Stimulated activated CD8-positive, alpha-beta memory T cell treated with anti-CD3 and anti-CD28 coated beads, Interleukin-12 subunit alpha, Interleukin-12 subunit beta, amount 100 ng/mL, for 24 hours (primary cell): ENCODE measurements around the gene PVRIG.
"Not testable (repeated sequence)": the region's sequence is repeated elsewhere in the genome, so short reads cannot be mapped to it uniquely, and the experiment has no call there.

ENCODE experiments used
- DNase-seq: peaks from one replicate; pipeline ENCODE4 v3.0.0-alpha.2; 2020; ENCODE audit errors: extremely low read depth

PVRIG gene

DNA sequence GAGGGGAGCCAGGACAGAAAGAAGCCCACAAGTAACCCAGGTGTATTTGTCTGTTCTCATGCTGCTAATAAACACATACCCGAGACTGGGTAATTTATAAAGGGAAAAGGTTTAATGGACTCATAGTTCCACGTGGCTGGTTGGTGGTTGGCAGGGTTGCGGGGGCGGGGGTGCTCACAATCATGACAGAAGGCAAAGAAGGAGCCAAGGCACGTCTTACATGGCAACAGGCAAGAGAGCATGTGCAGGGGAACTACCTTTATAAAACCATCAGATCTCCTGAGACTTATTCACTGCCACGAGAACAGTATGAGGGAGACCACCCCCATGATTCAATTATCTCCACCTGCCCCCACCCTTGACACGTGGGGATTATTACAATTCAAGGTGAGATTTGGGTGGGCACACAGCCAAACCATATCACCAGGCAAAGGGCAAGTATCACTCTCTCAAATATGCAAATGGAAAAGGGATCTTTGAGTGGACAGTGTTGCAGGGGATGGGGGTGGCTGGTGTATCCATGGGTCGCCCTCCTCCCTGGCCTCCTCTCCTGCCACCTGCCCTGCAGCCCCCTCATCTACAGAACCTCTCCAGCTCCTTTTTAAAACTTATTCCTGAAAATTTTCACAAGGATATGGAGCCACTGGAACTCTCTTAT lies 15.0 kb downstream of the PVRIG start:
- not testable (repeated sequence) for DNase-seq

DNA sequence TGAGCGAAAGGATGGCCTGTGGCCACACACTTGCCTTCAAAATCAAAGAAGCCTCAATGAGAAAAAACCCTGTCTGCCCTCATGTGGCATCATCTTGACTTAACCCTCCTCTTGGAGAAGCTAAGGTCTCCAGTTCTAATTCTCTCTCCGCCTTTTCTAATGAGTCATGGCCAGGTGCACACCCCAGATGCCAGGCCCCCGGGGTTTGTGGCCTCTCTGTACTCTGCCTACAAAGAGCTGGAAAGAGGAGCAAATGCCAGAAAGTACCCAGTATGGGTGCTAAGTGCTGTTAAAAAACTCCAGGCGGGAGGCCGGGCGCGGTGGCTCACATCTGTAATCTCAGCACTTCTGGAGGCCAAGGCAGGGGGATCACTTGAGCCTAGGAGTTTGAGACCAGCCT lies 20.2 kb downstream of the PVRIG start:
- not testable (repeated sequence) for DNase-seq

DNA sequence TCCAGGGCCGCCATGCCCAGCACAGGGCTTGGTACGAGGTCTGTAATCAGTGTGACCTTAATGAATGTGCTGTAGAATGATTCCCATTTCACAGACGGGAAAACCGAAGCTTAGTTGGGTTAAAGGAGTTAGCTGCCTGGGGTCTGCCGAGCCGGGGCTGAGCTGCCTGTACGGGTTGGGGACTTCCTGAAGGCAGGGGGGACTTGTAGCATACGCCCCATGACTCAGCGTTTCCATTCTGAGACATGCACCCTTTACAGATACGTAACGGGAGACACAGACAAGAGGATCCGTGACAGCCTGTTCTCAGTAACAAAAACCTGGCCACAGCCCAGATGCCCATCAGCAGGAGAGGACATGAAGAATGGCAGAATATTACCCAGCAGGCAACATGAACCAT lies 23.6 kb downstream of the PVRIG start:
- DNase-seq = peak; percentile 39

DNA sequence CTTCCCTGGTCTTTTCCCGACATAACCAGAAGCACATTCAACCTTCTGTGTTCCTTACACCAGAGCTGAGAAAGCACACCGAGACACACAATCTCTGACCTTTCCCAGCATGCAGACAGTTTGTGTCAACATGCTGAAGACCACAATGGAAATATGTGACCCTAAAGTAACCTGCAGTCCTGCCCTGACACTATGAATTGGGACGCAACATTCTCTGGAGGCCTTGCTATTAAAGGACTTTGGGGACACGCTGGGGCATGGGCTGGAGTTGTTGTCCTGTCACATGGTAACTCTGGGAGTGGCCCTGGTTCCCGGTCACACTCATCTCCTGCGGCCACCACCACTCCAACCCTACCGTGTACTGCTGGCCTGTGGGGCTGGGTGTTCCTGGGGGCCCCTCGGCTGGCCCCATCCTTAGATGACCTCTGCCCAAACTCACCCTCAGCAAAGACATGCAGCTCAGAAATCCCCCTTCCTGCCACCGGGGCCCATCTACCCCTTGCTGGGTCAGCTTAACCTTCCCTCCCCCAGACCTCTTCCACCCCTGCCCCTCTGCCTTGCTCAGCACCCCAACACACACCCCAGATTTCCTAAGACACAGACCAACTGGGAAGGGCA lies 25.3 kb downstream of the PVRIG start:
- DNase-seq = not testable (repeated sequence)

DNA sequence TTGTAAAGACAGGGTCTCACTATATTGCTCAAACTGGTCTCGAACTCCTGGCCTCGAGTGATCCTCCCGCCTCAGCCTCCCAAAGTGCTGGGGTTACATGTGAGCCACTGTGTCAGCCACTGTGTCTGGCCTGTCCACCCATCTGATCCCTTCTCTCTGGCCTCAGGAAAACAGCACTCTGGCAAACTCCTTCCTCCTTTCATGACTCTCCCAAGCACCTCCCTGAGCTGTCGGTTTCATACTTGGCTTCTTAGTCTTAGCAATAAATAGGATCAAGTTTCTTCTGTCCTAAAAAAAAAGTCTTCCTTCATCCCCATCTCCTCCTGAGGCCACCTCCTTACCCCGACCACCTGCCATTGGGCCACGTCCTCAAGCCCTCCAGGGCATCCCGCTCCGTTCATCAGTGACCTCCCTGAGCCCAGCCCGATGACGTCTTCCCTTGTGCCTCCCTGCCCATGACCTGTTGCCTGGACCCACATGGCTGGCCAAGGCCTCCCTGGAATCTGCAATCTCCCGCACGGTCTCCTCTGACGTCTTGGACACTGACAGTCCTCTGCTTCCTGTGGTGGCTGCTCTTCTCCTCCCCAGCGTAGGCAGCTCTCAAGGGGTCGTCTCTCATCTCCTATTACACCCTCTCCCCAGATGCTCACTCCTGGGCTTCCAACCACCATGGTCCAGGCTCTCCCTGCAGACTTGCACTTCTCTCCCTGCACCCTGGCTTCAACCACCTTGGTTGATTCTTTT lies 26.5 kb downstream of the PVRIG start:
- not testable (repeated sequence) for DNase-seq

DNA sequence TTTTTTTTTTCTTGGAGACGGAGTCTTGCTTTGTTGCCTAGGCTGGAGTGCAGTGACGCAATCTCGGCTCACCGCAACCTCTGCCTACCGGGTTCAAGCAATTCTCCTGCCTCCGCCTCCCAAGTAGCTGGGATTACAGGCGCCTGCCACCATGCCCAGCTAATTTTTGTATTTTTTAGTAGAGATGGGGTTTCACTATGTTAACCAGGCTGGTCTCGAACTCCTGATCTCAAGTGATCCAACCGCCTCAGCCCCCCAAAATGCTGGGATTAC lies 27.1 kb downstream of the PVRIG start:
- DNase-seq = not testable (repeated sequence)

DNA sequence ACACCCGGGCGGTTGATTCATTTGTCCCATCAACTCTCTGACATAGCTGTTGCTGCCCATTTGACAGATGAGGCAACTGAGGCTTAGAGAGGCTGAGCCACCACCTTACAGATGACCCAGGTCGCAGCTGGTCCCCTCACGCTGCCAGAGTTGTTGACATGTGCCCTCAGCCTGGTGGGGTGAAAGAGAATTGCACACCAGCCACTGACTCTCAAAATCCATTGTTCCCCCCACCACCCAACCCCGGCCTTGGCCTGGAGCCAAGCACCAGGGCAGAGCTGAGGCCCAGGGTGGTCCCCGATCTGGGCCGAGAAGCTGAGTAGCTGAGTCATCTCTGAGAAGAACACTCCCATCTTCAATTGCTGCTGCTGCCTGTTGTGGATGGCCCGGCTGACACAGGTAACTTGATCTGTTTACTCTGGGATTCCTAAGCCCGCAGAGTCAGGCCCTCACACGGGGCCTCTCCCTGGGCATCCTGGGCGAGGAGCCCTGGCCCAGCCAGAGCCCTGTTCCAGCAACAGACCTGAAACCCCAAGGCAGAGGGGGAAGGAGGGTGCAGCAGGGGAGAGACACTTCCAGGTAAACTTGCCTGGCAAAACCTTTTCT lies 27.5 kb downstream of the PVRIG start:
- no peak for DNase-seq

DNA sequence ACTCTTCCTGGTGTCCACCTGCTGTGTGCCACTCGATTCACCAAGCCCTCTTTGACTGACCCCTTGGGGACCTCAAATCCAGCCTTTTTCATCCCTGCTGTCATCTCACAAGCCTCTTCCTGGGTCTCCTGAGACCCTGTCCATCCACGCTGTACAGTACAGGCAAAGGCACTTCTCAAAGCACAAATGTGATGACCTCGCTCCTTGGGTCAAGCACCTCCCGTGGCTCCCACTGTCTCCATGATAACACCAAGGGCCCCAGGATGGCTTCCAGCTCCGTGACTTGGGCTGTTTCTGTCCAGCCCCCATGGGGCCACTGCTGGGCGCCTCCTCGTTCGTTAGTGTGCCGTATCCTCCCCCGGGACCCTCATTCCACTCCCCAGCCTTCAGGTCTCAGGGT lies 28.7 kb downstream of the PVRIG start:
- no peak for DNase-seq

DNA sequence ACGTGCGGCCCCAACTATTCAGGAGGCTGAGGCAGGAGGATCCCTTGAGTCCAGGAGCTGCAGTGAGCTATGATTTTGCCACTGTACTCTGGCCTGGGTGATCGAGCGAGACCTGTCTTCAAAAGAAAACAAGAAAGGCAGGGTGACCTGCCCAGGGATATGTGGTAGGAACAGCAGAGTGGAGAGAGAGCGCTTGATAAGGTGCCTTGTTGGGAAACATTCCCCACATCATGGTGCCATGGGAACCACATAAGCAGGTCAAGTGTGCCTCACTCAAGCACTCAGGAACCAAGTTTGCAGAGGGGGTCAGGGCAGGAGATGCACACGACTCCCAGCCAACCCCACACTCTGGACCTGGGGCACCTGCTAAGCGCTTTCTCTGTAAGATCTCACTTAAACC lies 37.3 kb downstream of the PVRIG start:
- no peak for DNase-seq

DNA sequence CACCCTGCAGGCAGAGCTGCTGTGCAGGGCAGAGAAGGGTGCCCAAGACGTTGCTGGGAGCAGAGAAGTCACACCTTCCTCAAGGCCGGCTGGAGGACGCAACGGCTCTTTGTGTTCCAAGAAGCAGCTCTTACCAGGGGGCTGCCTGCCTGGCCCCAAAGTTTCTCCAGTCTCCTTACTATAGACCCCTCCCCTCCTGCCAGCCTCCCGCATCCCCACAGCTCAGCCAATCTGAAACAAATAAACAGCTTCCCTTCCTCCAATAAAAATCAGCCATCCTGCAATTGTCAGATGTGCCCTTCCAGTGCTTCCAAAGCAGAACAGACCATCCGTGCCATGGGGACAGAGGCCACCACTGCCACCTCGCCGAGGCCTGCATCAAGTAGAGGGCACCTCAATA lies 40.2 kb downstream of the PVRIG start:
- not testable (repeated sequence) for DNase-seq

DNA sequence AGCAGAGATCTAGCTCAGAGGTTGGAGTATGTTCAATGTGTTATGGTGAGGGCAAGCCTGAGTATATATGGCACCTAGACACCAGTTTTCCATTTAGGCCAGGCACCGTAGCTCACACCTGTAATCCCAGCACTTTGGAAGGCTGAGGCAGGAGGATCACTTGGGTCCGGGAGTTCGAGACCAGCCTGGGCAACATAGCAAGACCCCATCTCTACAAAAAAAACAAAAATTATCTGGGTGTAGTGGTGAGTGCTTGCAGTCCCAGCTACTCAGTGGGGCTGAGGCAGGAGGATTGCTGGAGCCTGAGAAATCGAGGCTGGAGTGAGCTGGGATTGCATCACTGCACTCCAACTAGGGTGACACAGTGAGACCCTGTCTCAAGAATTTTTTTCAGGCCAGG lies 43.1 kb downstream of the PVRIG start:
- DNase-seq = not testable (repeated sequence)

DNA sequence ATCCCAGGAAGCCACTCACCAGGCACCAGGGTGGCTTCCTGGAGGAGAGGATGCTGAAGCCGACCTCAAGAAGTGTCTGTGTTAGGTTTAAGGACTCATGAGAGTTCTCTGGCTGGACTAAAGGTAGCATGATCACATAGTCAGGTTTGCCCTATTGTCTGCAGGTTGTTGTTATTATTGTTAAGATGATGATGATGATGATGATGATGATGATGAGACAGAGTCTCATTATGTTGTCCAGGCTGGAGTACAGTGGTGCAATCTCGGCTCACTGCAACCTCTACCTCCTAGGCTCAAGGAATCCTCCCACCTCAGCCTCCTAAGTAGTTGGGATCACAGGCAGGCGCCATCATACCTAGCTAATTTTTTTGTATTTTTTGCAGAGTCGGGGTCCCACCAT lies 44.5 kb downstream of the PVRIG start:
- not testable (repeated sequence) for DNase-seq

DNA sequence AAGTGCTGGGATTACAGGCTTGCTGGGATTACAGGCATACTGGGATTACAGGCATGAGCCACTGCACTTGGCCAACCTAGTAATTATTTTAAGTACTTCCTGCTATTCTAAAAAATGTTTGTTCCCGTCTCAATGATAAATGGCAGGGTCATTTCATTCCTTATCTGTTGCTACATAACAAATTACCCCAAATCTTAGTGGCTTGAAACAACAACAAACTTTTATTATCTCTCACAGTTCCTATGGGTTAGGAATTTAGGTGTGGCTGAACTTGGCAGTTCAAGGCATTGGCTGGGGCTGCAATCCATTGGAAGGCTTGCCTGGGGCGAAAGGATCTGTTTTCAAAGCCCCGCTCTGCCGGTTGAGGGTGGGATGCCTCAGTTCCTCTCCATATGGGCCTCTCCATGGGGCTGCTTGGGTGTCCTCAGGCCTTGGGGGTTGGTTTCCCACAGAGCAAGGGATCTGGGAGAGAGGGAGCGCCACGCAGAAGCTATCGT lies 45.0 kb downstream of the PVRIG start:
- DNase-seq = not testable (repeated sequence)

DNA sequence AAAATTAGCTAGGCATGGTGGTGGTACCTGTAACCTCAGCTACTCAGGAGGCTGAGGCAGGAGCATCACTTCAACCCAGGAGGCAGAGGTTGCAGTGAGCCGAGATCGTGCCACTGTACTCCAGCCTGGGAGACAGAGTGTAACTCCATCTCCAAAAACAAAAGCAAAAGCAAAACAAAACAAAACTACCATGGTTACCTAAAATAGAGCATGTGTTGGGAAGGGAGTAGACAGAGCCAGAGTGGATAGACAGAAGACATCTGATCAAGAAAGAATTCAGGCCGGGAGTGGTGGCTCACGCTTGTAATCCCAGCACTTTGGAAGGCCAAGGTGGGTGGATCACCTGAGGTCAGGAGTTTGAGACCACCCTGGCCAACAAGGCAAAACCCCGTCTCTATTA lies 46.1 kb downstream of the PVRIG start:
- not testable (repeated sequence) for DNase-seq

DNA sequence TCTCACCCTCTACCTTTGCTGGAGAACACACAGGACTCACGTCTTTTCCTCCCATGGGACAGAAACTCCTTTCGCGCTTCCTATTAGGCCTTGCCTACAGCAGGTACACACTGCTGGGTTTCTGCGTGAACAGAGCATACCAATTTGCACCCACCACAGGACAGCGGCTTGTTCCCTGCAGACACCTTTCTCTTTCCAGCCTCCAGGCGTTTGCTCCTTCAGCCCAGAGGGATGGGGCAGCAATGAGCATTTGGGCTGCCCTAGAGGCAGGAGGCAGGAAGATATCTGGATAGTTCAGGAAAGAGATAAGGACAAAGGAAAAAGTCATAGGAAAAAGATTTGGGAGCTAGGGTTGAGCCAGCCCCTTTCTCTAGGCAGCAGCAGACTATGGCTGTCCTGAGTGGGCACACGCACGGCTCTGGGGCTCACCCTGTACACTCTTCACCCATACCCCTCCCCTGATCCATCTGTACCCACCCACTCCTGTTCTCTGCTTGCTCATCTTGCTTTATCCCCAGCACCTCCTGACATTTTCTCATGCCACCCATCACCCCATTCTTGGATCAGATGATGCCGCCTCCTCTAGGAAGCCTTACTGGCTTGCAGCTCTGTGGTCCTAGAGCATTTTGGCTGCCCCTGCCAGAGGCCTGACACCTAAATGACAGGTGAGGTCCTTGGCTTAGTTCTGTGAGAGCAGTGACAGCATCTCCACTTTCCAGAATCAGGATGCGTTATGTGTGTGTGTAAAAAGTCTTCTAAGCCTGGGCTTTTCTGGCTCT lies 47.0 kb downstream of the PVRIG start:
- DNase-seq = no peak

DNA sequence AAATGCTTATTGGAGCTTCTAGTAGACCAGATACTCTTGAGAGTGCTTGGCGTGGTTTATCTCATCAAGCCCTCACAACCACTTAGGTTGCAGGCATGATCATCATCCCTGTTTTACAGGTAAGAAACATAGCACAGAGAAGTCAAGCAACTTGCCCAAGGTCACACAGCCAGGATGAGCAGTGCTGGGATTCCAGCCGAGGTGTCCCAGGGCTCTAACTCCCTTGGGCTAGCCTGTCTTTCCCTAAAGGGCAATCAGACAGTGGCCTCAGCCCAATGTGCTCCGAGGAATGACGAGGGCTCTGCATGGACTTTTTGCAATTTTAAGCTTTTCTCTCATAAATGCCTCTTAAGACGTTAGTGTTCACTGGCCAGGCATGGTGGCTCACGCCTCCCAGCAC lies 47.9 kb downstream of the PVRIG start:
- DNase-seq = no peak

DNA sequence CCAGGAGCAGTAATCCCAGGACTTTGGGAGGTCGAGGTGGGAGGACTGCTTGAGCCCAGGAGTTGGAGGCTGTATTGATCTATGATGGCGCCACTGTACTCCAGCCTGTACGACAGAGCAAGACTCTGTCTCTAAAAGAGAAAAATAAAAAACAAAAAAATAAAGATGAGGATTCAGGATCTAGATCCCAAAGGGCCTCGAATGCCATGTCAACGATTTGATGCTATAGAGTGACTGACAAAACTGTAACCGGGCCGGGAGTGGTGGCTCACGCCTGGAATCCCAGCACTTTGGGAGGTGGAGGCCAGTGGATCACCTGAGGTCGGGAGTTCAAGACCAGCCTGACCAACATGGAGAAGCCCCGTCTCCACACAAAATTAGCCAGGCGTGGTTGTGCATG lies 49.1 kb downstream of the PVRIG start:
- DNase-seq = not testable (repeated sequence)

DNA sequence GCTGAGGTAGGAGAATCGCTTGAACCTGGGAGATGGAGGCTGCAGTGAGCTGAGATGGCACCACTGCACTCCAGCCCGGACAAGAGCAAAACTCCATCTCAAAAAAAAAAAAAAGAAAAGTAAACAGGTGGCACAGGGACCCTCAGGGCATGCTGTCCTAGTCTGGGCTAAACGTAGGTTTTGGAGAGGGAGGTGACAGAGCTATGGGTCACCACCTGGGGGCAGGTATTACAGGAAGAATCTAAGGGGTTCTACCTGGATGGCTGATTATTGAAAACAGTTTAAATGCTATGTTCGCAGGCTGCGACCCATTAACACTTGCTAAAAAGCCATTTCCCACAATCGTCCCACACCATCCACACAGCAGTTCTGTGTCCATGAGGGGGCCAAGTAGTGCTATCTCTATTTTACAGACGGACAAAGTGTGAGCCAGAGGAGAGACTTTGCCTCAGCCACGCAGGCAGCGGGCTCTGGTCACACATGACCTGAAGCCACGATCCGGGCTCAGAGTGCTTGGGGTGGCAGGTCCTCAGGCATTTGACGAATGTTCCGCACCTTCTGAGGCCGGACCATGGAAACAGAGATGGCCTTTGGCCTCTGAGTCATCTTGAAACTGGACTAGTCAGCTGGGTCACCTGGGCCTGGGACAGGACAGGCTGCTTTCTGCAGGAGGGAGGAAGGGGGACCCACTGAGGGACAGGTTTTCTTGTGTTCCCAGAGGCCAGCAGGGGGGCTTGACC lies 49.7 kb downstream of the PVRIG start:
- not testable (repeated sequence) for DNase-seq

DNA sequence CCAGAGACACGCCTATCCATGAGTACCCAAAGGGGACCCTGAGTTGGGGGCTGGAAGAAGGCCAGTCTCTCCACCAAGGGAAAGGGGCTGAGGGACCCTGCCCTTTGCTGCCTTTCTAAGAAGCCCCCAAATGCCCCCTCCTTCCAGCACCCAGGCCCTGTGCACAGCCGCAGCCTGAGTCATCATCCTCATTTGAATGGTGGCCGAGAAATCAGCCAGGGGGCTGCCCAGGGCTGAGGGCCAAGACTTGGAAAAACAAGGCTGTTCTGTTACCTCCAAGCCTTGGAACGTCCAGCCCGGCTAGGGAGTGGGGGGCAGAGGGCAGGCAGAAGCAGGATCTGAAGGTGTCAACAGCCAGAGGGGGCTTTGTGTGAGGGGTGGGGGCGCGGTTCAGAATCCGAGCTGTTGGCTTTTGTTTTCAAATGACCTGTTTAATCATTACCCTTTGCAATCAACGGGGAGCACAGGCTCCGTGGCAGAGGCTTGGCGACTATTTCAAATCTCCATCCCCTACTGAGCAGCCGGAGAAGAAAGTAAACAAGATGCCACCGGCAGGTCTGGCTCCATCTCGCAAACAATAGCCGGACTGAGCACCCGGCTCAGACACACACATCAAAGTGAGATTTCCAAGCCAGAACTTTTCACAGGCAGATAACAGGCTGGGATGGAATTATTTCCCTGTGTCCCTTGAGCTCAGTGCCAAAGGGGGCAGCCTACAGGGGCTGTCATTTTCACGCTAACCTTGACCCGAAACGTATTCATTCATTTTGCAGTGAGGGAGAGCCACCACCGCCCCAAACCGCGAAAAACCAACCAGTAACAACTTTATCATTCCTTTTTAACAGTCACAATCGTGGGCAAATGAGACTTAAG lies 50.5 kb downstream of the PVRIG start:
- not testable (repeated sequence) for DNase-seq
